ENCODE data around the gene TFB1M. TPM values are rescaled to one million over a fixed set of nuclear protein-coding genes. Genes with fewer than 3 reads are reported as not detected.
A peak's percentile ranks its signal among the peaks of the same experiment; 100 is the strongest.
"Not testable (repeated sequence)": the region's sequence is repeated elsewhere in the genome, so short reads cannot be mapped to it uniquely, and the experiment has no call there.

Gene TFB1M
- polyA plus RNA-seq, 1 donor: 25.6 TPM

DNA sequence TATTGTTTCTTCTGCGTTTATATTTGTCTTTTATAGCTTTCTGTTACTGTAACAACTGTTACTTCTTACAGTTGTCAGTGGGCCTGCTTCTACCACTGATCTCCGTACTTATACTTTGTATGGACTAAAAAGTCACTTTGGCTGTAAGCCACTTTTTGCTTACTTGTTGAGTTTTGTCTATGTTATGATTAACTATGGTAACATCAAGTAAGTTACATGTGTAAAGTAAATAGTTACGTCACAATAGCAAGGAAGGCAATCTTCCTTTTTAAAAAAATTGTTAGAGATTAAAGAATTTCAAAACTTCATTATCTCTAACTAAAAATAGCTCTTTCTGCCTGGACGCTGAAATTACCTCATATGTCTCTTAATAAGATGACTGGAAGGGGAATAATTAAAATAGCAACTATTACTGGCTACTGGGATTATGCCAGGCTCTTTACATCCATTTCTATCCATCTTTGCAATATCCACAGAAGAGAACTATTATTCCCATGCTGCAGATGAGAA is 10.9 kb downstream of the TFB1M start:
- DNase-seq: no peak

- DNase-seq: no peak
These were observed 12.4 kb downstream of the TFB1M start for GRCh38 chr6:155301867-155302266.

GRCh38 chr6:155297669-155298068 is 16.6 kb downstream of the TFB1M start:
- DNase-seq: no peak

DNA sequence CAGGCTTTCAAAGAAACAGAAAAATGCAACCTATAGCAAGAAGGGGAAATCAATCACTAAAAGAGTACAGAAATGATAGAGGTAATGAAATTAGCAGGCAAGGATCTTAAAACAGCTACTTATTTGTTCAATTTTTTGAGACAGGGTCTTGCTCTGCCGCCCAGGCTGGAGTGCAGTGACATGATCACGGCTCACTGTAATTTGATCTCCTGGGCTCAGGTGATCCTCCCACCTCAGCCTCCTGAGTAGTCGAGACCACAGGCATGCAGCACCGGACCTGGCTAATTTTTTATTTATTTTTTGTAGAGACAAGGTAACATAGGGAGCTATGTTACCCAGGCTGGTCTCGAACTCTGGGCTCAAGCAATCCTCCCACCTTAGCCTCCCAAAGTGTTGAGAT is 21.6 kb downstream of the TFB1M start:
- no peak for DNase-seq

- DNase-seq: no peak
These were observed 23.0 kb downstream of the TFB1M start for GRCh38 chr6:155291291-155291690.

GRCh38 chr6:155290491-155290890 is 23.8 kb downstream of the TFB1M start:
- DNase-seq: no peak

- no peak for DNase-seq
These were observed 26.5 kb downstream of the TFB1M start for GRCh38 chr6:155287762-155288161.

GRCh38 chr6:155284775-155285174 is 29.5 kb downstream of the TFB1M start:
- no peak for DNase-seq

- DNase-seq: no peak
These were observed 35.8 kb downstream of the TFB1M start for GRCh38 chr6:155278319-155279049.

DNA sequence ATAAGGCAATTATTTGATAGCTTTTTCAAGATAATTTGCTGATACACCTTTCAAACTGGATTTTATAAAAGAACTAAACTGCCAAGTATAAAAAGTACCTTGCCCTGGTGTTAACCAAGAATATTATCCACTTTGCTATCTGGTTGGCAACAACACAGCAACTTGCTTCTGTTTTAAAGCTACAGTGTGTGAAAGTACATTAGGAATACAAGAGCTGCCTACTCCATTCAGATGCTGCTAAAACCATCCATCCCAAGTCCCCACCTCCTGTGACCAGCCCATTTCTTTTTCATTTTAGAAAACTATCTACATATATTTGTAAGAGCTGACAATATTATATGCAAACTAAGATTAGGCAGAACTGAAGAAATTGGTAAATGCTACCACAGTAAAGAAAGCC is 37.6 kb downstream of the TFB1M start:
- DNase-seq: no peak

DNA sequence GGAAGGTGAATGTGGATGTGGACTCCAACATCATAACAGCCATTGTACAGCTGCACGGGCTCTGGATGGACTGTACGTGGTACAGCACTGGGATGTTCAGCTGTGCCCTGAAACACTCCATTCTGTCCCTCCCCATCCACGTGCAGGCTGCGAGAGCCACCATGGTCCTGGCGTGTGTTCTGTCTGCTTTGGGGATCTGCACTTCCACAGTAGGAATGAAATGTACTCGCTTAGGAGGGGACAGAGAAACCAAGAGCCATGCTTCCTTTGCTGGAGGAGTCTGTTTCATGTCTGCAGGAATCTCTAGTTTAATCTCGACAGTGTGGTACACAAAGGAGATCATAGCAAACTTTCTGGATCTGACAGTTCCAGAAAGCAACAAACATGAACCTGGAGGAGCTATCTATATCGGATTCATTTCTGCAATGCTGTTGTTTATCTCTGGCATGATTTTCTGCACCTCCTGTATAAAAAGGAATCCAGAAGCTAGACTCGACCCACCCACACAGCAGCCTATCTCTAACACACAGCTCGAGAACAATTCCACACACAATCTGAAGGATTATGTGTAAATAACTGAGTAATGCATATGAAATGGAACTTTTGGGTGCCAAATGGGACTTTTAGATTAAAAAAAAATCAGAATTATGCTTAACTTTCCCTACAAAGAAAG is 38.3 kb downstream of the TFB1M start:
- no peak for DNase-seq

GRCh38 chr6:155274533-155274932 is 39.8 kb downstream of the TFB1M start:
- DNase-seq: no peak

GRCh38 chr6:155274106-155274505 is 40.2 kb downstream of the TFB1M start:
- DNase-seq: no peak

DNA sequence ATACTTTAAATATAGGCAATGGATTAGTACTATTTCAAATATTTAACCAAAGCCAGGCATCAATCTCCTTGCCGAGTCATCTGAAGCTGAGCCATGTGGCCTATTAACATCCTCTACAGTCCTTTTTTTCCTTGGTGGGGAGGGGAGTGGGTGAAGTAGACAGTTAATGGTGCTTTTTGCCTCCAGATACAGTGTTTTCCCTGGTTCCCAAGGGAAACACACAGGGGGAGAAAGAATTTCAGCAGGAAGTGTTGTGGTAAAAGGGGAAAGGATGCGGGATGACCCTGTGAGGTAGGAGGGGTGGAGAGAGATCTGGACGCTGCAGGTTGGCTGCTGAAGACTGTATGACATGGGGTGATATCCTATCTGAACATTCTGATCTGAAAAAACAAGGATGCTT is 40.9 kb downstream of the TFB1M start:
- peak; percentile 5 for DNase-seq

DNA sequence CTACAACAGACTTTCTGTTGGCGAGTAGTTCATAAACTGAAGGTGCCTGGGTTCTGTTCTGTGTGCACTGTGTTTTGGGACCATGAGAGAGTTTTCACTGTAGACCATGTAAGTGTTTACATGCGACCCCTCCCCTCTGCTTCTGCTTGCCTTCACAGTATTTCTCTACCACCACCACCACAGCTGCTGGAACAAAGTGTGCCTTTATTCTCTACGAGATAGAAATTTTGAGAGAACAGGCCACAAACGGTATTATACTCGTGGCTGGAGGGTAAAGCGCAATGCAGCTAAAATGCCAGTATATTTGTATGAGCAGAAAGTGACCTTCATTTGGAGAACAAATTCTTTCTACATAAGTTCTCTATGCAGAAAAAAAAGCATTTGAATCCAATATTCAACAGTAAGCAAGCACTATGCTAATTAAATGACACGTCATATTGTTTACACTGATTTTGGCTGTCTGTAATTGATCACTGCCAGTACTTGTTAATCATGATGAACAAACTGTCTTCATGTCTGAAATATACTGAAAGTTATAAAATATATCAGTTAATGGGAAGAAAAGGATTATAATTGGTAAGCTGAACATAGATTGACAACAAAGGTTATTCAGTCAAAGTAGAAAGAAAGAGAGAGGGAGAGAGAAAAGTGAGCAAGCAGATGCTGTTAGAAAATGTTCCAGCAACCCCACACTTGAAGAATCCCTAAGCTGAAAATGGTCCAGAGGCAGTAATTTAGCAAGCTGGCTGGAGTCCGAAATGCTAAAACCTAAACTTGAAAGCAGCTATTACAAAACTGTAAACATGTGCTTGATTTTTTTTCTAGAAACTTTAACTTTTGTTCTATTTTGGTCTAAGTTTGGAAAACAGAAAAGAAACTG is 41.7 kb downstream of the TFB1M start:
- DNase-seq: peak; percentile 25

- no peak for DNase-seq
These were observed 43.1 kb downstream of the TFB1M start for GRCh38 chr6:155271145-155271544.

DNA sequence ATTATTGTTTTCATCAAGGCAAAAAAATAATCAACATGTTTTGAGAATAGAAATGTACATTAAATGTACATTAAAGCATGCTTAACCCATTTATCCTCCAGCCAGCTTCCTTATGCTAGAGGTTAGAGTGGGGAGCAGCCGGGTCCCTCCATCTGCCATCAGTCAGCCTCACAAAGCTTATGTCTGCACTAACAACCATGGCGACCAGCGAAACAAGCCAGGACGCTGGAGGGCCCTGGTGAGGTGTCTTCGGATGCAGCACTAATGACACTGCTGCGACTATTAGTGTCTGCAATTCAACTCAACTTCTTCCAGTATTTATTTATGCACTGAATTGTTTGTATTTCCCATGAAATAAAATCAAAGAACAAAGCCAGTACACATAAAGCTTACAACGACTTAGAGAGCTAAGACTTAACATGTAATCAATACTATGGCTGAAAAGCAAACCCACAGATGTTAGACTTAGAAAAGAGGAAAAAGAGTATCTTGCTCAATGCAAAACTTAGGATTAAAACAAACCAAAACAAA is 43.7 kb downstream of the TFB1M start:
- DNase-seq: no peak

- DNase-seq: no peak
These were observed 44.5 kb downstream of the TFB1M start for GRCh38 chr6:155269765-155270164.

DNA sequence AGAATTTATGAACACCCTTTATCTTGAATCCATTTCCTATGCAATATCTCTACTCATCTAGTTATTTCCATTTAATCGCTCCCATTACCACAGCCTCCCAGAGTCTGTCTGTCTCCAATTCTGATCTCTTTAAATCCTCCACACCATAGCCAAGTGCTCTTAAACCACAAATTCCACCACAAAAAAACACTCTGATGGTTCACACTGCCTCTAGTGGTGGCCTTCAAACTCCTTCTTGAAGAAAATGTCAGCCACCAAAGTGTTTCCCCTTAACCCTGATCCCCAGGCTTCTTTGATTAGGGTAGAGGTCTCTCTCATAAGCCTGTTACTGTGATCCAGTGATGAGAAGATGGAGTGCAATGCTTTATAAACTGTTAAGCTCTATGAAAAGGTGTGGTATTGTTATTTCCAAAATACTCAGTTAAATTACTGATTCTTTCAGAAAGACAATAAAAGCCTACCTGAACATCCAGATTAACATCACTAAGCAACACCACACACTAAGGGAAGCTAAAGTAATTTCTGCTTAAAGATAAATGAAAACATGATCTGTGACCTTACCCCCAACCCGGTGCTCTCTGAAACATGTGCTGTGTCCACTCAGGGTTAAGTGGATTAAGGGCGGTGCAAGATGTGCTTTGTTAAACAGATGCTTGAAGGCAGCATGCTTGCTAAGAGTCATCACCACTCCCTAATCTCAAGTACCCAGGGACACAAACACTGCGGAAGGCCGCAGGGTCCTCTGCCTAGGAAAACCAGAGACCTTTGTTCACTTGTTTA is 46.0 kb downstream of the TFB1M start:
- DNase-seq: not testable (repeated sequence)

- DNase-seq: no peak
These were observed 46.9 kb downstream of the TFB1M start for GRCh38 chr6:155267411-155267810.

DNA sequence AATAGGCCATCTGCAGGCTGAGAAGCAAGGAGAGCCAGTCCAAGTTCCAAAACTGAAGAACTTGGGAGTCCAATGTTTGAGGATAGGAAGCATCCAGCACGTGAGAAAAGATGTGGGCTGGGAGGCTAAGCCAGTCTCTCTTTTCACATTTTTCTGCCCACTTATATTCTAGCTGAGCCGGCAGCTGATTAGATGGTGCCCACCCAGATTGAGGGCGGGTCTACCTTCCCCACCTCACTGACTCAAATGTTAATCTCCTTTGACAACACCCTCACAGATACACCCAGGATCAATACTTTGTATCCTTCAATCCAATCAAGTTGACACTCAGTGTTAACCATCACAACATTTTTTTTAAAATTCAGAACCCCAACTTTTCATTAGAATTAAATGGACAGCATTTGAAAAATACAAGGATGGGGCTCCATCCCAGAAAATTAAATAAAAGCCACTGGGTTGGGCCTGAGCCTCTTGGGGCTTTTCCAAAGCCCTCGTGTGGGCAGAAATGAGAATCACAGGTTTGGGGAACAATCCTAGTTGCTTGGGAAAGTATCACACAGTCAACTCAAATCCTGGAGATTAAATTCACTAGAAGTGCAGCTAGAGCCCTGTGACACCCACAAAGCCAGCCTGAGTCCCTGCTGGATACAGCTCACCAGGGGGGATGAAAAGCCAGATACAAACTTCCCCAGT is 48.3 kb downstream of the TFB1M start:
- no peak for DNase-seq

Measured in left kidney (tissue), 2 donors.